Nephron (organoid): Measurements from ENCODE around the gene ZSCAN2.
A peak's percentile ranks its signal among the peaks of the same experiment; 100 is the strongest.

Experiments used
- H3K27ac Mint-ChIP-seq, 3 experiments: 2 replicates each; pipeline ENCODE4 v1.8.0; 2020; ENCODE audit warnings: mixed read lengths in 3 of 3, mild to moderate bottlenecking in 2 of 3, moderate library complexity in 1 of 3
- H3K27me3 Mint-ChIP-seq: 2 replicates; pipeline ENCODE4 v1.8.0; 2021; ENCODE audit warnings: low read depth, mild to moderate bottlenecking, moderate library complexity, mixed read lengths
- H3K36me3 Mint-ChIP-seq: 2 replicates; pipeline ENCODE4 v1.8.0; 2020; ENCODE audit warnings: low read depth, mixed read lengths
- H3K4me1 Mint-ChIP-seq: 2 replicates; pipeline ENCODE4 v1.8.0; 2020; ENCODE audit warnings: mixed read lengths
- H3K4me3 Mint-ChIP-seq, 3 experiments: 2 replicates each; pipeline ENCODE4 v1.8.0; 2020; ENCODE audit warnings: mild to moderate bottlenecking in 3 of 3, mixed read lengths in 3 of 3, moderate library complexity in 2 of 3
- H3K9me3 Mint-ChIP-seq: 2 replicates; pipeline ENCODE4 v1.8.0; 2020; ENCODE audit warnings: mixed read lengths
- CTCF ChIP-seq, 3 experiments: fragments of 200-600 bp; sonication (generic); IDR thresholded peaks; one replicate each; pipeline ENCODE4 v1.5.0; 2021; ENCODE audit warnings: antibody characterized with exemption in 3 of 3; ENCODE audit not compliant: unreplicated experiment in 3 of 3

The ZSCAN2 gene

DNA sequence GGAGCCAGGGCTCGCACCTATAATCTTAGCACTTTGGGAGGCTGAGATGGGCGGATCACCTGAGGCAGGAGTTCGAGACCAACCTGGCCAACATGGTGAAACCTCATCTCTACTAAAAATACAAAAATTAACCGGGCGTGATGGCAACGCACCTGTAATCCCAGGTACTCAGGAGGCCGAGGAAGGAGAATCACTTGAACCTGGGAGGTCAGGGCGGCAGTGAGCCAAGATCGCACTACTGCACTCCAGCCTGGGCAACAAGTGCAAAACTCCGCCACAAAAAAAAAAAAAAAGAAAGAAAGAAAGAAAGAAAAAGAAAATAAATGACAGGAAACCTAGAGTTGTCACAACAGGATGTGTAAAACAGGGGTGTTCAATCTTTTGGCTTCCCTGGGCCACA, 60.2 kb downstream of the ZSCAN2 start:
- H3K27me3 Mint-ChIP-seq, result no peaks in the 10 kb centered on the region
- no peak for TF ChIP-seq CTCF (IDR thresholded peaks at IDR 0.05; ENCODE audit: unreplicated experiment in 3 of 3)
- H3K27ac Mint-ChIP-seq, result no peak overlapping the region
- no peak overlapping the region for H3K4me3 Mint-ChIP-seq
- no peaks in the 10 kb centered on the region for H3K9me3 Mint-ChIP-seq
- H3K4me1 Mint-ChIP-seq, result peaks cover 13% of the 10 kb centered on the region
- peaks cover 21% of the 10 kb centered on the region for H3K36me3 Mint-ChIP-seq

DNA sequence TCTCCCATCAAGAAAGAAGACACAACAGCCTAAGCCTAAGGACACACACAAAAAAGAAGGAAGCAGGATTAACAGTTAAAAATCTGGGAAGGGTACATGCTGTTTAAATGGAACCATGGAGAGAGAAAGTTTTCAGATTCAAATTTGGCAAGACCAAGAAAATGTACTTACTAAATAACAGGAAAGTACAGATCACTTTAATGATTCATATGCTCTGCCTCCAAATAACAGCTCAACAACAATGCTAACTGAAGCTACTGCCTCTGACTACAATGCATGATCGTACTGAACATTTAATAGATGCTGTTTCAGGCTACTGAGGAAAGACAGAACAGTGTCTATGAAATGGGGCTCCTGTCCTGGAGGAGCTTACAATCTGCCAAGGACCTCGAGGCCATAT, 65.6 kb downstream of the ZSCAN2 start:
- TF ChIP-seq CTCF (IDR thresholded peaks at IDR 0.05; ENCODE audit: unreplicated experiment in 3 of 3), result no peak
- Mint-ChIP-seq H3K4me1 (no peaks in the 10 kb centered on the region), H3K9me3 (no peaks in the 10 kb centered on the region), H3K27ac (no peak overlapping the region), H3K4me3 (no peak overlapping the region), H3K36me3 (peaks cover 56% of the 10 kb centered on the region), H3K27me3 (no peaks in the 10 kb centered on the region)

DNA sequence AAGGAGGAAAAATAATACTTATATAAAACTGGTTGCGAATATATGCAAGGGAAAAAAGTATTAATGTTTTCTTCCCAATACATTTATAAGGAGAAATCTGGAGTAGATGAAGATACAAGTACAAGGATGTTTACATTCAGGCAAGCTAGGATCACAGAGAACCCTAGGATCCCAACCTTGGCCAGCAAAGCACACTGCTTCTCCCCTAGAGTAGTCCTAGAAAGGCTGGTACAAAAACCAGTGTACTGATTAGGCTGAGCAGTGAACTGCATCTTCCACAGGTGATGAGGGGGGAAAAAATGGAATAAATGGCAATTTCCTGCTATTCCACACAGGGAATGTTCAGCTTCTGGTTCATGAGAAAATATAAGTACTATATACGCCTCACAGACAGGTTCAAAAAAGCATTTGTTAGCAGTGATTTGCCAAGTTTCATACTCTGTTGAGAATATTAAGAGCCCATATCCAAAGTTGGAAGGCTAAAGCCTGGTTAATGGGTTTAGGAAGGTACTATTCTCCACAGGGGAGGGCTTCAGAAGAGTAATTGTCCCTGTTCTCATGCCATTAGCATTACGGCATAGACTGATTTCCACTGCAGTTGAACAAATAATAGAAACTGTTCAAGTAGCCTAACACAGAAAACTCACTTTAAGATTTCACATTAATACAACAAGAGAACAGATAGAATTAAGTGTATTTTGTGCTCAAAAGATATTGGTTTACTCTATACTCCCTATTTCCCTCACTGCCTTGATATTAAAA, 67.6 kb downstream of the ZSCAN2 start:
- Mint-ChIP-seq H3K27me3 (no peaks in the 10 kb centered on the region), H3K4me3 (no peak overlapping the region), H3K4me1 (no peaks in the 10 kb centered on the region), H3K27ac (peak overlapping the region; percentile 17 to 78 (median 41)), H3K36me3 (peaks cover 64% of the 10 kb centered on the region), H3K9me3 (no peaks in the 10 kb centered on the region)
- TF ChIP-seq CTCF (IDR thresholded peaks at IDR 0.05; ENCODE audit: unreplicated experiment in 3 of 3), result no peak

GRCh38 chr15:84669726-84670125, 68.9 kb downstream of the ZSCAN2 start:
- H3K9me3 Mint-ChIP-seq, result no peaks in the 10 kb centered on the region
- no peak overlapping the region for H3K27ac Mint-ChIP-seq
- no peak for TF ChIP-seq CTCF (IDR thresholded peaks at IDR 0.05; ENCODE audit: unreplicated experiment in 3 of 3)
- H3K4me1 Mint-ChIP-seq, result no peaks in the 10 kb centered on the region
- H3K36me3 Mint-ChIP-seq, result peaks cover 67% of the 10 kb centered on the region
- H3K27me3 Mint-ChIP-seq, result no peaks in the 10 kb centered on the region
- H3K4me3 Mint-ChIP-seq, result no peak overlapping the region

- H3K9me3 Mint-ChIP-seq, result no peaks in the 10 kb centered on the region
- no peak for TF ChIP-seq CTCF (IDR thresholded peaks at IDR 0.05; ENCODE audit: unreplicated experiment in 3 of 3)
- H3K4me1 Mint-ChIP-seq, result no peaks in the 10 kb centered on the region
- peaks cover 69% of the 10 kb centered on the region for H3K36me3 Mint-ChIP-seq
- H3K27ac Mint-ChIP-seq, result no peak overlapping the region
- H3K27me3 Mint-ChIP-seq, result no peaks in the 10 kb centered on the region
- H3K4me3 Mint-ChIP-seq, result no peak overlapping the region
Observed at GRCh38 chr15:84671211-84671610, 70.4 kb downstream of the ZSCAN2 start.
